ENCODE data around the gene ADCY1. TPM values are rescaled to one million over a fixed set of nuclear protein-coding genes. Genes with fewer than 3 reads are reported as not detected.
A peak's percentile ranks its signal among the peaks of the same experiment; 100 is the strongest.
"Not testable (repeated sequence)": the region's sequence is repeated elsewhere in the genome, so short reads cannot be mapped to it uniquely, and the experiment has no call there.

Gene ADCY1
- total RNA-seq, 1 experiment from 2014 or later, result 3.1 TPM

GRCh38 chr7:45721686-45722598, 147.8 kb downstream of the ADCY1 start:
- H3K9ac ChIP-seq (ENCODE audit: low read length), result no peak overlapping the region
- no peaks in the 10 kb centered on the region for H3K4me1 ChIP-seq (ENCODE audit: insufficient read depth, low read length)
- H3K36me3 ChIP-seq (ENCODE audit: low read depth, low read length), result peaks cover 17% of the 10 kb centered on the region
- TF ChIP-seq CTCF (conservative IDR thresholded peaks at IDR 0.05; ENCODE audit: low read depth, low read length) (peak; percentile 32; the same call in 1 of the 2 replicates), EZH2 (IDR thresholded peaks at IDR 0.05; ENCODE audit: low read length, unreplicated experiment) (no peak), EZH2phosphoT487 (IDR thresholded peaks at IDR 0.05; ENCODE audit: borderline replicate concordance, low read length) (no peak)
- no peaks in the 10 kb centered on the region for H3K27me3 ChIP-seq (ENCODE audit: low read length)
- H3K9me2 ChIP-seq (replicated peaks; ENCODE audit: low read length), result no peaks in the 10 kb centered on the region
- BruUV-seq (replicated peaks), result TSS peak; percentile 14
- no peaks in the 10 kb centered on the region for H3K9me3 ChIP-seq (ENCODE audit: low read length)
- peak; percentile 8 for DNase-seq
- no peak overlapping the region for H2AFZ ChIP-seq (ENCODE audit: low read length)
- no peaks in the 10 kb centered on the region for H3K79me2 ChIP-seq (ENCODE audit: low read length)
- H3K4me2 ChIP-seq (ENCODE audit: low read length), result no peak overlapping the region
- no peaks in the 10 kb centered on the region for H3F3A ChIP-seq (ENCODE audit: low read length, unreplicated experiment)
- ChIA-PET CTCF (no interaction called here), POLR2A (ENCODE audit: unreplicated experiment) (no interaction called here)
- H3K4me3 ChIP-seq (ENCODE audit: low read length), result no peak overlapping the region
- no peaks in the 10 kb centered on the region for H4K20me1 ChIP-seq (ENCODE audit: low read length)
- intact Hi-C loops (cut with micrococcal nuclease), result no loop called here
- ATAC-seq, result peak; percentile 24; the same call in 1 of the 2 replicates
- H3K27ac ChIP-seq (ENCODE audit: low read length), result no peak overlapping the region

- H4K20me1 ChIP-seq (ENCODE audit: low read length); ATAC-seq; H3K27me3 ChIP-seq (ENCODE audit: low read length); H3K4me3 ChIP-seq (ENCODE audit: low read length); POLR2A ChIA-PET (ENCODE audit: unreplicated experiment); BruUV-seq (replicated peaks); H3K4me1 ChIP-seq (ENCODE audit: insufficient read depth, low read length); H3K9me3 ChIP-seq (ENCODE audit: low read length); H3K9ac ChIP-seq (ENCODE audit: low read length); H2AFZ ChIP-seq (ENCODE audit: low read length); H3K4me2 ChIP-seq (ENCODE audit: low read length); H3K79me2 ChIP-seq (ENCODE audit: low read length); CTCF ChIA-PET; H3K9me2 ChIP-seq (replicated peaks; ENCODE audit: low read length); H3F3A ChIP-seq (ENCODE audit: low read length, unreplicated experiment); intact Hi-C loops (cut with micrococcal nuclease); H3K27ac ChIP-seq (ENCODE audit: low read length); DNase-seq: not testable (repeated sequence)
- peaks cover 24% of the 10 kb centered on the region for H3K36me3 ChIP-seq (ENCODE audit: low read depth, low read length)
Observed at GRCh38 chr7:45725231-45725630, 151.1 kb downstream of the ADCY1 start.

- Histone ChIP-seq H3K9me2 (replicated peaks; ENCODE audit: low read length) (no peaks in the 10 kb centered on the region), H3K4me3 (ENCODE audit: low read length) (no peak overlapping the region), H3K36me3 (ENCODE audit: low read depth, low read length) (peaks cover 24% of the 10 kb centered on the region), H3K79me2 (ENCODE audit: low read length) (no peaks in the 10 kb centered on the region), H3F3A (ENCODE audit: low read length, unreplicated experiment) (no peaks in the 10 kb centered on the region), H3K27me3 (ENCODE audit: low read length) (no peaks in the 10 kb centered on the region), H3K27ac (ENCODE audit: low read length) (no peak overlapping the region), H3K9me3 (ENCODE audit: low read length) (no peaks in the 10 kb centered on the region), H3K4me1 (ENCODE audit: insufficient read depth, low read length) (no peaks in the 10 kb centered on the region), H3K9ac (ENCODE audit: low read length) (no peak overlapping the region), H4K20me1 (ENCODE audit: low read length) (no peaks in the 10 kb centered on the region), H3K4me2 (ENCODE audit: low read length) (no peak overlapping the region), H2AFZ (ENCODE audit: low read length) (no peak overlapping the region)
- POLR2A ChIA-PET (ENCODE audit: unreplicated experiment), result no interaction called here
- no TSS peak for BruUV-seq (replicated peaks)
- no peak for ATAC-seq
- TF ChIP-seq CTCF (conservative IDR thresholded peaks at IDR 0.05; ENCODE audit: low read depth, low read length) (no peak), EZH2 (IDR thresholded peaks at IDR 0.05; ENCODE audit: low read length, unreplicated experiment) (no peak), EZH2phosphoT487 (IDR thresholded peaks at IDR 0.05; ENCODE audit: borderline replicate concordance, low read length) (no peak)
- intact Hi-C loops (cut with micrococcal nuclease), result no loop called here
- CTCF ChIA-PET, result no interaction called here
- no peak for DNase-seq
Observed at GRCh38 chr7:45726883-45727282, 152.7 kb downstream of the ADCY1 start.

- H3K9me3 ChIP-seq (ENCODE audit: low read length); H3K9ac ChIP-seq (ENCODE audit: low read length); H3K79me2 ChIP-seq (ENCODE audit: low read length); H3K27me3 ChIP-seq (ENCODE audit: low read length); H3K4me1 ChIP-seq (ENCODE audit: insufficient read depth, low read length); H3K9me2 ChIP-seq (replicated peaks; ENCODE audit: low read length); H3K4me2 ChIP-seq (ENCODE audit: low read length); BruUV-seq (replicated peaks); H3K4me3 ChIP-seq (ENCODE audit: low read length); H3K27ac ChIP-seq (ENCODE audit: low read length); H3F3A ChIP-seq (ENCODE audit: low read length, unreplicated experiment); ATAC-seq; H2AFZ ChIP-seq (ENCODE audit: low read length); H4K20me1 ChIP-seq (ENCODE audit: low read length); intact Hi-C loops (cut with micrococcal nuclease); POLR2A ChIA-PET (ENCODE audit: unreplicated experiment); CTCF ChIA-PET: not testable (repeated sequence)
- DNase-seq, result peak; percentile 35
- H3K36me3 ChIP-seq (ENCODE audit: low read depth, low read length), result peaks cover 11% of the 10 kb centered on the region; the same call in 1 of the 2 replicates
Observed at GRCh38 chr7:45731692-45732443, 157.7 kb downstream of the ADCY1 start.

- H3K9me3 ChIP-seq (ENCODE audit: low read length); CTCF ChIA-PET; H3F3A ChIP-seq (ENCODE audit: low read length, unreplicated experiment); H3K36me3 ChIP-seq (ENCODE audit: low read depth, low read length); ATAC-seq; H2AFZ ChIP-seq (ENCODE audit: low read length); intact Hi-C loops (cut with micrococcal nuclease); H3K79me2 ChIP-seq (ENCODE audit: low read length); POLR2A ChIA-PET (ENCODE audit: unreplicated experiment); H3K27me3 ChIP-seq (ENCODE audit: low read length); H3K4me3 ChIP-seq (ENCODE audit: low read length); H3K4me2 ChIP-seq (ENCODE audit: low read length); DNase-seq; H3K4me1 ChIP-seq (ENCODE audit: insufficient read depth, low read length); H3K9me2 ChIP-seq (replicated peaks; ENCODE audit: low read length); H3K9ac ChIP-seq (ENCODE audit: low read length); H4K20me1 ChIP-seq (ENCODE audit: low read length); BruUV-seq (replicated peaks); H3K27ac ChIP-seq (ENCODE audit: low read length): not testable (repeated sequence)
Observed at GRCh38 chr7:45738920-45739319, 164.8 kb downstream of the ADCY1 start.

Measured in PC-3 (cell line).